Astrocyte (in vitro differentiated cells and primary cell): ENCODE data around the gene ASAP2. TPM values are rescaled to one million over a fixed set of nuclear protein-coding genes. Genes with fewer than 3 reads are reported as not detected.
A peak's percentile ranks its signal among the peaks of the same experiment; 100 is the strongest.

ENCODE experiments used
- DNase-seq: peaks from one replicate; pipeline ENCODE4 v3.0.0-alpha.2; 2010; ENCODE audit warnings: low read depth
- FAIRE-seq: peaks from 2 replicates; lab custom pipeline; 2011; peaks lifted over from hg19 to GRCh38; lab: Jason Lieb, UNC
- H2AFZ ChIP-seq: 2 replicates; pipeline ENCODE4 v1.6.0; 2012; ENCODE audit warnings: low read depth, low read length, inconsistent platforms
- H3K27ac ChIP-seq: 2 replicates; pipeline ENCODE4 v1.5.1; 2011; ENCODE audit warnings: low read depth, low read length, inconsistent platforms
- H3K27me3 ChIP-seq: 2 replicates; pipeline ENCODE4 v1.6.0; 2011; ENCODE audit warnings: low read length, inconsistent platforms; ENCODE audit not compliant: insufficient read depth
- H3K36me3 ChIP-seq: 2 replicates; pipeline ENCODE4 v1.5.1; 2011; ENCODE audit warnings: low read length, inconsistent platforms; ENCODE audit not compliant: insufficient read depth
- H3K4me1 ChIP-seq: 2 replicates; pipeline ENCODE4 v1.5.1; 2011; ENCODE audit warnings: low read length, inconsistent platforms; ENCODE audit not compliant: insufficient read depth
- H3K4me2 ChIP-seq: 2 replicates; pipeline ENCODE4 v1.6.0; 2012; ENCODE audit warnings: low read length, inconsistent platforms
- H3K4me3 ChIP-seq: 2 replicates; pipeline ENCODE4 v1.5.1; 2011; ENCODE audit warnings: low read depth, mild to moderate bottlenecking, low read length, inconsistent platforms; ENCODE audit not compliant: insufficient read depth
- H3K79me2 ChIP-seq: 2 replicates; pipeline ENCODE4 v1.6.0; 2012; ENCODE audit warnings: mild to moderate bottlenecking, low read length, inconsistent platforms; ENCODE audit not compliant: insufficient read depth
- H3K9ac ChIP-seq: 2 replicates; pipeline ENCODE4 v1.6.0; 2012; ENCODE audit warnings: mild to moderate bottlenecking, low read length, inconsistent platforms
- H3K9me3 ChIP-seq: 2 replicates; pipeline ENCODE4 v1.5.1; 2012; ENCODE audit warnings: low read depth, mild to moderate bottlenecking, low read length, inconsistent platforms; ENCODE audit not compliant: insufficient read depth
- H4K20me1 ChIP-seq: 2 replicates; pipeline ENCODE4 v1.6.0; 2012; ENCODE audit warnings: low read length, inconsistent platforms; ENCODE audit not compliant: insufficient read depth
- H3K27ac Mint-ChIP-seq: one replicate; pipeline ENCODE4 v1.8.0; 2021; ENCODE audit warnings: mild to moderate bottlenecking, mixed read lengths; ENCODE audit not compliant: unreplicated experiment
- H3K27me3 Mint-ChIP-seq: one replicate; pipeline ENCODE4 v1.8.0; 2021; ENCODE audit warnings: low read depth, mixed read lengths; ENCODE audit not compliant: unreplicated experiment
- H3K36me3 Mint-ChIP-seq: one replicate; pipeline ENCODE4 v1.8.0; 2021; ENCODE audit warnings: low read depth, mixed read lengths; ENCODE audit not compliant: unreplicated experiment
- H3K4me1 Mint-ChIP-seq: one replicate; pipeline ENCODE4 v1.8.0; 2021; ENCODE audit warnings: low read depth, mixed read lengths; ENCODE audit not compliant: unreplicated experiment
- H3K4me3 Mint-ChIP-seq: one replicate; pipeline ENCODE4 v1.8.0; 2021; ENCODE audit warnings: mild to moderate bottlenecking, moderate library complexity, mixed read lengths; ENCODE audit not compliant: unreplicated experiment
- H3K9me3 Mint-ChIP-seq: one replicate; pipeline ENCODE4 v1.8.0; 2021; ENCODE audit warnings: mild to moderate bottlenecking, mixed read lengths; ENCODE audit not compliant: unreplicated experiment
- CTCF ChIP-seq: IDR thresholded peaks from 2 replicates; pipeline ENCODE4 v1.5.1; 2011; ENCODE audit warnings: low read depth, mild to moderate bottlenecking, inconsistent platforms, low read length, moderate library complexity; ENCODE audit not compliant: insufficient read depth
- EZH2 ChIP-seq: IDR thresholded peaks from 2 replicates; pipeline ENCODE4 v1.6.1; 2012; ENCODE audit warnings: mild to moderate bottlenecking, low read length, inconsistent platforms; ENCODE audit not compliant: insufficient read depth
- total RNA-seq: library from RNA; stranded (reverse); gene quantifications from 2 replicates; pipeline ENCODE4 v1.2.1, GENCODE V29; 2021

ASAP2 gene
- total RNA-seq, 1 donor from 2014 or later: 62.6 TPM

GRCh38 chr2:9311488-9311887 lies 104.9 kb downstream of the ASAP2 start:
- Histone ChIP-seq H3K9me3 (no peaks in the 10 kb centered on the region), H3K9ac (peak overlapping the region; percentile 77), H3K4me3 (no peak overlapping the region), H4K20me1 (peaks cover 16% of the 10 kb centered on the region), H3K4me1 (peaks cover 51% of the 10 kb centered on the region), H3K27ac (peak overlapping the region; percentile 87), H3K4me2 (peak overlapping the region; percentile 75), H3K79me2 (peaks cover 65% of the 10 kb centered on the region), H3K36me3 (no peaks in the 10 kb centered on the region), H2AFZ (no peak overlapping the region), H3K27me3 (no peaks in the 10 kb centered on the region)
- Mint-ChIP-seq H3K4me1 (peaks cover 55% of the 10 kb centered on the region), H3K4me3 (no peak overlapping the region), H3K9me3 (no peaks in the 10 kb centered on the region), H3K36me3 (peaks cover 11% of the 10 kb centered on the region), H3K27me3 (no peaks in the 10 kb centered on the region), H3K27ac (peak overlapping the region; percentile 98)
- TF ChIP-seq CTCF (no peak), EZH2 (no peak)
- FAIRE-seq (peak; percentile 43), DNase-seq (peak; percentile 92)

DNA sequence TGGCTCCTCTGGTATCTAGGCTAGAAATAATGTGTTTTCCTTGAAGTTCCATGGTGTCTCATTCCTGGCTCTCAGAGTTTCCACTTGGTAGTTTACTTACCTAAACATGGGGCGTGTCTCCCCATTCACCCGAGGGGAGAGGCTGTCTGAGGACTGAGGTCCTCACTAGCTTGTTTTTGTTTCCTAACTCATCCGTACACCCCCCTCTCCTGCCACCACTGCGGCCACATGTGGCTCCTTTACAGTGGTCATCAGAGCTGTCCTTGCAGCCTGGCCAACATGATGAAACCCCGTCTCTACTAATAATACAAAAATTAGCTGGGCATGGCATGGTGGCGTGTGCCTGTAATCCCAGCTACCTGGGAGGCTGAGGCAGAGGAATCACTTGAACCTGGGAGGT lies 106.0 kb downstream of the ASAP2 start:
- peaks cover 49% of the 10 kb centered on the region for H3K4me1 ChIP-seq
- H3K4me3 Mint-ChIP-seq: no peak overlapping the region
- no peak overlapping the region for H2AFZ ChIP-seq
- H3K36me3 ChIP-seq: no peaks in the 10 kb centered on the region
- H3K9ac ChIP-seq: no peak overlapping the region
- H3K79me2 ChIP-seq: peaks cover 63% of the 10 kb centered on the region
- FAIRE-seq: no peak
- H4K20me1 ChIP-seq: peaks cover 23% of the 10 kb centered on the region
- H3K4me2 ChIP-seq: no peak overlapping the region
- no peaks in the 10 kb centered on the region for H3K27me3 Mint-ChIP-seq
- no peaks in the 10 kb centered on the region for H3K9me3 ChIP-seq
- no peaks in the 10 kb centered on the region for H3K9me3 Mint-ChIP-seq
- H3K4me1 Mint-ChIP-seq: peaks cover 54% of the 10 kb centered on the region
- H3K27me3 ChIP-seq: no peaks in the 10 kb centered on the region
- DNase-seq: no peak
- peak overlapping the region; percentile 91 for H3K27ac Mint-ChIP-seq
- TF ChIP-seq EZH2 (no peak), CTCF (no peak)
- H3K4me3 ChIP-seq: no peak overlapping the region
- peaks cover 11% of the 10 kb centered on the region for H3K36me3 Mint-ChIP-seq
- peak overlapping the region; percentile 87 for H3K27ac ChIP-seq

DNA sequence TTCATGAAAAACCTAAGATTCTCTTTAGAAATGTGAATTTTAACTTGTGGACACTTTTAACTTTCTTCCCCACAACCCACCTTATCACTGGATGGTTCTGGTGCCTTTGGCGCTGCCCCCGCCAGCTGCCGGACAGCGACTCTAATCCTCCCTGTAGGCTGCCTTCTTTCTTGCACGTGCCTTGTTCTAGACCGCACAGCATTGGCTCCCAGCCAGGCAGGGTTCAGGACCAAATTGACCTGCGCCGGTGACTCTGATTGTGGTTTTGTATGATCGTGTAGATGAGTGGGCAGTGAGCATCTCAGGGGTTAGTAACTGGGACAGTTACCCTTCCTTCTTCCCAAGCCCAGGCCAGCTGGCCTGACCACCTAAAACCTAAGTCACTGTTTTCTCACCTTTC lies 106.8 kb downstream of the ASAP2 start:
- Mint-ChIP-seq H3K36me3 (peaks cover 6% of the 10 kb centered on the region), H3K27me3 (no peaks in the 10 kb centered on the region), H3K9me3 (no peaks in the 10 kb centered on the region), H3K4me1 (peaks cover 46% of the 10 kb centered on the region), H3K27ac (peak overlapping the region; percentile 55), H3K4me3 (no peak overlapping the region)
- DNase-seq (peak; percentile 55), FAIRE-seq (no peak)
- Histone ChIP-seq H3K4me3 (no peak overlapping the region), H3K79me2 (peaks cover 61% of the 10 kb centered on the region), H3K4me1 (peaks cover 41% of the 10 kb centered on the region), H3K27me3 (no peaks in the 10 kb centered on the region), H3K9me3 (no peaks in the 10 kb centered on the region), H3K9ac (no peak overlapping the region), H3K36me3 (no peaks in the 10 kb centered on the region), H3K4me2 (no peak overlapping the region), H2AFZ (no peak overlapping the region), H3K27ac (no peak overlapping the region), H4K20me1 (peaks cover 24% of the 10 kb centered on the region)
- TF ChIP-seq CTCF (no peak), EZH2 (no peak)
